IPS-20b (cell line): ENCODE results near the gene KLHL28.
A peak's percentile ranks its signal among the peaks of the same experiment; 100 is the strongest.

Experiments used
- H3K27ac ChIP-seq: one replicate; pipeline ENCODE4 v1.5.1; 2013; ENCODE audit warnings: low read length
- H3K27me3 ChIP-seq: 2 replicates; pipeline ENCODE4 v1.6.1; 2013; ENCODE audit warnings: mild to moderate bottlenecking, low read length, inconsistent platforms; ENCODE audit not compliant: insufficient read depth
- H3K36me3 ChIP-seq: 2 replicates; pipeline ENCODE4 v1.6.1; 2013; ENCODE audit warnings: low read depth, mild to moderate bottlenecking, inconsistent platforms, low read length, moderate library complexity; ENCODE audit not compliant: insufficient read depth
- H3K4me1 ChIP-seq: 2 replicates; pipeline ENCODE4 v1.6.1; 2013; ENCODE audit warnings: mild to moderate bottlenecking, control low read depth, inconsistent platforms, low read length, moderate library complexity; ENCODE audit not compliant: insufficient read depth
- H3K4me3 ChIP-seq: 2 replicates; pipeline ENCODE4 v1.5.1; 2013; ENCODE audit warnings: mild to moderate bottlenecking, low read length, inconsistent platforms
- H3K9ac ChIP-seq: 2 replicates; pipeline ENCODE4 v1.6.1; 2013; ENCODE audit warnings: low read depth, mild to moderate bottlenecking, inconsistent platforms, low read length, moderate library complexity
- H3K9me3 ChIP-seq: 2 replicates; pipeline ENCODE4 v1.6.1; 2013; ENCODE audit warnings: mild to moderate bottlenecking, low read depth, low read length, inconsistent platforms; ENCODE audit not compliant: insufficient read depth

Gene KLHL28, protein sequence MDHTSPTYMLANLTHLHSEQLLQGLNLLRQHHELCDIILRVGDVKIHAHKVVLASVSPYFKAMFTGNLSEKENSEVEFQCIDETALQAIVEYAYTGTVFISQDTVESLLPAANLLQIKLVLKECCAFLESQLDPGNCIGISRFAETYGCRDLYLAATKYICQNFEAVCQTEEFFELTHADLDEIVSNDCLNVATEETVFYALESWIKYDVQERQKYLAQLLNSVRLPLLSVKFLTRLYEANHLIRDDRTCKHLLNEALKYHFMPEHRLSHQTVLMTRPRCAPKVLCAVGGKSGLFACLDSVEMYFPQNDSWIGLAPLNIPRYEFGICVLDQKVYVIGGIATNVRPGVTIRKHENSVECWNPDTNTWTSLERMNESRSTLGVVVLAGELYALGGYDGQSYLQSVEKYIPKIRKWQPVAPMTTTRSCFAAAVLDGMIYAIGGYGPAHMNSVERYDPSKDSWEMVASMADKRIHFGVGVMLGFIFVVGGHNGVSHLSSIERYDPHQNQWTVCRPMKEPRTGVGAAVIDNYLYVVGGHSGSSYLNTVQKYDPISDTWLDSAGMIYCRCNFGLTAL

DNA sequence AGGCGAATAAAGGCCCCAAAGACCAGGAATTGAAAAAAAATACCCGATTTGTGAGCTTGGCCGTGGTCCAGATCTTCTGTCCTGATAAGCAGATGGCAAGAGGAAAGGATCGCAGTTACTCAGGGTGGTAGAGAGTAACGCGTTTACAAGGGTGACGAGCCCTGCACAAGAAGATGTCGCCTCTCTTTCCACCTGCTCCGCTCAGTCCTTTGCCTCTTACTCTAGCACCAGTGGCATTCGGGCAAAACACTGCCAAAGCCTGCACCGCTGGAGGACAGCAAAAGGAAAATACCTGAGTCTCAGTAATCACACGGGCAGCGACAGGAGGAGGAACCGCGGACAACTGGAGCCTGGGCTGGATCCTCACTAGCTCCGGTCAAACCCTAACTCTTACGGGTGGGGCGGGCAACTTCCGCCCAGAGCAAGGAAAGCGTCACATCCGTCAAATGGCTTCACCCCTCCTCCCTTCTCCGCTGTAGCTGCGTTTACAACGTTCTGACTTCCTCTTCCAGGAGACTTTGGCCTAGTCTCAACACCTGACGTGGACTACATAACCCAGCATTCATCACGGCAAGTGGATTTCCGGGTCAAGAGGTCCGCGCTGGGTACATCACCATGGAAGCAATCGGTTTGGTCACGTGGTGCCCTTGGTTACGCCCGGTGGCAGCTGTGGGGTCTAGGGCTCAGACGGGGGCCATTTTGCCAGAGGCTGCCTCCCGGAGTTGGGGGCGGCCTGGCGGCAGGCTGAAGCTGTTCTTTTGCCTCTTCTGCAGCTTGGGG, at the start of gene KLHL28, which contains the start of gene TOGARAM1:
KLHL28 (minus strand) TSS at position 394 of the 780 bp plus-strand sequence. CDS start 16,019 bp downstream, outside the sequence.
TOGARAM1 (plus strand) TSS at position 637 of the 780 bp plus-strand sequence. CDS start 232 bp downstream, outside the sequence.
- Histone ChIP-seq H3K9ac (peak within 1 kb of the TSS; percentile 85), H3K36me3 (no peaks in the 10 kb centered on the region), H3K4me3 (peak within 1 kb of the TSS; percentile 90), H3K9me3 (no peaks in the 10 kb centered on the region), H3K27ac (peak within 1 kb of the TSS; percentile 42), H3K27me3 (no peaks in the 10 kb centered on the region), H3K4me1 (peaks cover 7% of the 10 kb centered on the region; the same call in 1 of the 2 replicates)

DNA sequence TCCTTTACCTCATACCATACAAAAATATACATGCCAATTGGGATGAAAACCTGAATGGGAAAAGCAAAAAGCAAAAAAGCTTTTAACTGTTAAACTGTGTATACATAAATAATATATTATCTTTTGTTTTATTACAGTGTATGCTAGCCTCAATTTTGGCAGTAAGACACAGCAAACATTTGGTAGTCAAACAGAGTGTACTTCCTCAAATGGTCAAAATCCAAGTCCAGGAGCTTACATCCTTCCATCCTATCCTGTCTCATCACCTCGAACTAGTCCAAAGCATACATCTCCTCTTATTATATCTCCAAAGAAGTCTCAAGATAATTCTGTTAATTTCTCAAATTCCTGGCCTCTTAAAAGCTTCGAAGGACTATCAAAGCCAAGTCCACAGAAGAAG, 42.2 kb upstream of the KLHL28 start:
- Histone ChIP-seq H3K9me3 (no peaks in the 10 kb centered on the region), H3K4me3 (no peak overlapping the region), H3K27me3 (no peaks in the 10 kb centered on the region), H3K9ac (no peak overlapping the region), H3K36me3 (peaks cover 7% of the 10 kb centered on the region; the same call in 1 of the 2 replicates), H3K4me1 (no peaks in the 10 kb centered on the region), H3K27ac (no peak overlapping the region)

DNA sequence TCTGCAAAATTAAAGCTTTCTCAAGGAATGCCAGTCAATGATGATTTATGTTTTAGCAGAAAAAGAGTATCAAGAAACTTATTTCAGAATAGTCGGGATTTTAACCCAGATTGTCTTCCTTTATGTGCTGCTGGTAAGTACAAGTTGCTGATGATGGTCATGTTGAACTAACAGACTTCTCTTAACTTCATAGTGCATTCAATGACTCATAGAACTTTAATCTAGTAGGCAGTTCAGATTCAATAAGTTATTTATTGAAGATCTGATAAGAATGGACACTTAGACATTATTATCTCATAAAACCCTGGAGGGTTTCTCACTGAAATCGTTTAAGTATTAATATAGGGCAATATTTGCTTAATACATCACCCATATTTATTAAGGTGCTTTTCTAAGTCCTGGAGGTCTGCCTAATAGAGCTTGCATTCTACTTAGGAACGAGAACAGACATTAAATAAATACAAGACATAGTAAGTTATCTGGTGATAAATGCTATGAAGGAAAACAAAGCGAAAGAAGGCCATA, 34.1 kb upstream of the KLHL28 start:
- no peaks in the 10 kb centered on the region for H3K9me3 ChIP-seq
- H3K27me3 ChIP-seq = no peaks in the 10 kb centered on the region
- no peak overlapping the region for H3K9ac ChIP-seq
- H3K4me3 ChIP-seq = no peak overlapping the region
- peaks cover 12% of the 10 kb centered on the region; the same call in 1 of the 2 replicates for H3K36me3 ChIP-seq
- H3K27ac ChIP-seq = no peak overlapping the region
- H3K4me1 ChIP-seq = no peaks in the 10 kb centered on the region

DNA sequence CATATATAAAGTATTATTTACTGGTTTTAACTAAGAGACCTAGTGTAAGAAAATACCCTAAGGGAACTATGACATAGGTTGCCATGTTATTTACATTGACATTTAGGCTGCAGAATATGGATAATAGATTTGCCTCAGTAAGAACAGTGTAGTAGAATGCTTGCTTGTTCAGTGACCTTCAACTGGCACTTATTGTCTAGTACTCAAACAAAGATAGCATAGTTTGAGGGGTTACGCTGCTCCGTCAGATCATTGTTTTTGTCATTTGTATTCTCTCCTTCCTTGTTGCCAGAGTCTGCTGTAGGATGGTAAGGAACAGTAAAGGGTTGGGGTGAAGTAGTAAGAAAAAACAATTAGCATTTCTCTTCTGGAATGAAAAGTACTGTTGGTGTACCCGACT, 33.4 kb upstream of the KLHL28 start:
- H3K36me3 ChIP-seq = peaks cover 9% of the 10 kb centered on the region; the same call in 1 of the 2 replicates
- no peaks in the 10 kb centered on the region for H3K9me3 ChIP-seq
- no peak overlapping the region for H3K27ac ChIP-seq
- no peak overlapping the region for H3K9ac ChIP-seq
- H3K4me3 ChIP-seq = no peak overlapping the region
- no peaks in the 10 kb centered on the region for H3K4me1 ChIP-seq
- H3K27me3 ChIP-seq = no peaks in the 10 kb centered on the region

DNA sequence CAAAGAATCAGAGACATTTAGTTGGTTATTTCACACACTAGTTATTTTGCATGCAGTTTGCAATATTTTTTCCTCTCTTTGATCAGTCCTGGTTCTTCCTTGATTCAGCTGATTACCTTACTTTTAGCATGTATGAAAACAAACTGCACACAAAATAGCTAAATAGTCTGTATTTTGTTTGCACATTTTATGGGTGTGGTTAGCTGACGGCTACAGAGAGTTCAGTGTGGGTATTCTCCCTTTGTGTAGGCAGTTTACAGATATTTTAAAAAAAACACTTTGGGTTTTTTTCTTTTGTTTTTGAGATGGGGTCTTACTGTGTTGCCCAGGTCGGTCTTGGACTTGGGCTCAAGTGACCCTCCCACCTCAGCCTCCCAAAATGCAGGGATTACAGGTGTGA, 28.8 kb upstream of the KLHL28 start:
- Histone ChIP-seq H3K36me3 (no peaks in the 10 kb centered on the region), H3K27ac (no peak overlapping the region), H3K27me3 (no peaks in the 10 kb centered on the region), H3K4me1 (no peaks in the 10 kb centered on the region), H3K9me3 (no peaks in the 10 kb centered on the region), H3K9ac (no peak overlapping the region), H3K4me3 (no peak overlapping the region)

DNA sequence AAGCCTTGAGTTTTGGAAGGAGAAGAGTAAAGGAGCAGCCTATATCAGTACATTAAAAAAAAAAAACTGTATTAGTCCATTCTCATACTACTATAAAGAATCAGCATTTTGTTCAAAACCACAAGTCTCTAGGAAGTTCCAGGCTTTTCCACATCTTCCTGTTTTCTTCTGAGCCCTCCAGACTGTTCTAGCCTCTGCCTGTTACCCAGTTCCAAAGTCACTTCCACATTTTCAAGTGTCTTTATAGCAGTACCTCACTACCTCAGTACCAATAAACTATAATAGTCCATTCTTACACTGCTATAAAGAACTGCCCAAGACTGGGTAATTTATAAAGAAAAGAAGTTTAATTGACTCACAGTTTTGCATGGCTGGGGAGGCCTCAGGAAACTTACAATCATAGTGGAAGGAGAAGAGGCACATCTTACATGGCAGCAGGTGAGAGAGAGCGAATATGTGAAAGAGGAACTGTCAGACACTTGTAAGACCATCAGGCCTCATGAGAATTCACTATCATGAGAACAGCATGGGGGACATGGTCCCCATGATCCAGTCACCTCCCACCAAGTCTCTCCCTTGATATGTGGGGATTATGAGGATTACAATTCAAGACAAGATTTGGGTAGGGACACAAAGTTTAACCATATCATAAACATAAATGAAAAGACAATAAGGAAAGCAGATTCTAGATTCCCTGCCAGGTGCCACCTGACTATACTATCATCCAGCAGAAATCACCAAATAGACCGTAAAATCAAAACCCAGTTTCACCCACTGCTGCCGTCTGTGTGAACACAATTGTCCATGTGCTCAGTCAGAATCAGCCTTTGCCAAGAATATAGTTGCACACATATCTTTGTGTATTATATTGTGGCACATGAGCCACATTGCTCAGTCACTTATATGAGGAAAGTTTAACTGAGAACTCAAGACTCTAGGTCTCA, 28.0 kb upstream of the KLHL28 start:
- H3K27ac ChIP-seq = no peak overlapping the region

DNA sequence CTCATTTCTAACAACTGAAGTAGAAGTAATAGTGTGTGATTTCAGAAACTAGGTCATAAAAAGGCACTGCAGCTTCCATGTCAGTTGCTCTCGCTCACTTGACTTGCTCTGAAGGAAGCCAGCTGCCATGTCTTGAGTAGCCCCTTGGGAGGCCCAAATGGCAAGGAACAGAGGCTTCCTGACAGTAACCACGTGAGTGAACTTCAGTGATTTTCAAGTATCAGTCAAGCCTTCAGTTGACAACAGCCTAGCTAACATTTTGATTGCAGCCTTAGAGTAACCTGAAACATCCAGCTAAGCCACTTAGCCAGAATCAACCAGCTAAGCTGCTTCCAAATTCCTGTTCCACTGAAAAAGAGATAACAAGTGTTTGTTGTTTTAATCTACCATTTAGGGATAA, 26.9 kb upstream of the KLHL28 start:
- no peak overlapping the region for H3K27ac ChIP-seq
- no peak overlapping the region for H3K4me3 ChIP-seq
- H3K27me3 ChIP-seq = no peaks in the 10 kb centered on the region
- H3K36me3 ChIP-seq = no peaks in the 10 kb centered on the region
- no peaks in the 10 kb centered on the region for H3K4me1 ChIP-seq
- no peak overlapping the region for H3K9ac ChIP-seq
- H3K9me3 ChIP-seq = no peaks in the 10 kb centered on the region

More for the DNA sequence above, 28.0 kb upstream of the KLHL28 start:
- Histone ChIP-seq H3K36me3 (no peaks in the 10 kb centered on the region), H3K9ac (no peak overlapping the region), H3K4me1 (no peaks in the 10 kb centered on the region), H3K9me3 (no peaks in the 10 kb centered on the region), H3K4me3 (no peak overlapping the region), H3K27me3 (no peaks in the 10 kb centered on the region)

DNA sequence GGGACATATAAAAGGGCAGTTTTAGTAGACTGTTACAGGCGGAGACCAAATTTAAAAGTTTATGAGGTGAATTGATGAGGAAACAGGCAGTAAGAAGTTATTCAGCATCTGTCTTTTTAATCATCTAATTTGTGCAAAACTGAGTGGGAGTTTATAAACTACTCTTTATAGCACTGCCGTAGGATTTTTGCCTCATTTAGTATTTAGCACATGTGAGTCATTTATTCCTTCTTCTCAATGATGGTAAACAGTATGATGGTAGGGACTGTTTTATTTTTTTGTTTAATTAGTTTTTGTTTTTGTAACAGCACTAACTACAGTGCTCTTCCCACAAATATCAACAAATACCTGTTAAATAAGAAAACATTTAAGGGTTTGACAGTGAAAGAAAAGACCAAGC, 20.8 kb upstream of the KLHL28 start:
- Histone ChIP-seq H3K9me3 (no peaks in the 10 kb centered on the region), H3K36me3 (no peaks in the 10 kb centered on the region), H3K4me3 (no peak overlapping the region), H3K4me1 (no peaks in the 10 kb centered on the region), H3K27ac (no peak overlapping the region), H3K9ac (no peak overlapping the region), H3K27me3 (no peaks in the 10 kb centered on the region)

DNA sequence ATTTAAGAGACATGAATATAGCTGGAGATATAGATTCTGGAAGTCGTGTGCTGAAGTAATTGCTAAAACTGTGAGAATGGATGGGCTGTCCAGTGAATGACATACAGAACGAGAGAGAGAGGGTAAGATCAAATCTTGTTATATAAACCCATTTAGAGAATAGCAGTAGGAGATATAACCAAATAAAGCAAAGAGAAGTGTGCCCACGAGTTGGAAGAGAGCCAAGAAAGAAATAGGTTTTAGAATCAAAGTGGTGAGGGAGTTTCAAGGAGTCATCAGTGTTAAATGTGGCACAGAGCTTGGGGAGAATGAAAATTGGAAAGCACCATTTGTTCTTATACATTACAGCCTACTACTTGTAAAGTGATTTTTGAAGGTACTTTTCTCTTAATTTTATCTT, 19.5 kb upstream of the KLHL28 start:
- Histone ChIP-seq H3K9ac (no peak overlapping the region), H3K27ac (no peak overlapping the region), H3K36me3 (no peaks in the 10 kb centered on the region), H3K27me3 (no peaks in the 10 kb centered on the region), H3K9me3 (no peaks in the 10 kb centered on the region), H3K4me3 (no peak overlapping the region), H3K4me1 (no peaks in the 10 kb centered on the region)

DNA sequence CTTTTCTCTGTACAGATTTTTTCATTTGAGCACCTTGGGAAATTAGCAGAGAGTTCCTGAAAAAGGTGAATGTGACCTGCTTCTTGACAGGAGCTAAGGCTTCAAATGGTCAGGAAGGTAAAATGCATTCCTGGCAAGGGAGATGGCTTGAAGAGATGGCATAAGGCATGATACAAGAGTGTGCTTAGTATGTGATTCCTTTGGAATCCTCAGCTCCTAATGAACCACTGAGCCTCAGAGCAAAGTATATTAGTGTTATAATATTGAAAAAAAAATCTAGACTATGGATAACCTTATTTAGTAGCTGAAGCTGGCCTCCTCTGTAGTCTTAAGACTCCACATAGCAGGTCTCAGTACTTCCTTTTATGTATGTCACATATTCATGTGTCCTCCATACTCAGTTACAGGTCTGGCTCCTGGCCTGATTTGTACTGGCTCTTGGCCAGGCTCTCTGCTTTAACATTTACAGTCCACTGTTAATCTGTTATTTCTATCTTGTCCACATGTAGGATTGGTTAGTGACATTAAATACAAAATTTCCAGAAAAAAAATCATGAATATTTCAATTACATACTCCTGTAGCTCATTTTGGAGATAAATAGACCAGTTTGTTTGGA, 18.1 kb upstream of the KLHL28 start:
- Histone ChIP-seq H3K4me3 (no peak overlapping the region), H3K9ac (no peak overlapping the region), H3K27ac (no peak overlapping the region), H3K36me3 (no peaks in the 10 kb centered on the region), H3K9me3 (no peaks in the 10 kb centered on the region), H3K4me1 (no peaks in the 10 kb centered on the region), H3K27me3 (no peaks in the 10 kb centered on the region)
